HG02970 (cell line): ENCODE measurements around the gene GLIS1.
"Not testable (repeated sequence)": the region's sequence is repeated elsewhere in the genome, so short reads cannot be mapped to it uniquely, and the experiment has no call there.

ENCODE experiments used
- ATAC-seq: cut with Tn5 transposase; IDR thresholded peaks from one replicate; pipeline ENCODE4 v1.9.1; 2021; ENCODE audit warnings: mild to moderate bottlenecking, moderate library complexity, moderate number of reproducible peaks; ENCODE audit not compliant: unreplicated experiment, low FRiP score

The GLIS1 gene

DNA sequence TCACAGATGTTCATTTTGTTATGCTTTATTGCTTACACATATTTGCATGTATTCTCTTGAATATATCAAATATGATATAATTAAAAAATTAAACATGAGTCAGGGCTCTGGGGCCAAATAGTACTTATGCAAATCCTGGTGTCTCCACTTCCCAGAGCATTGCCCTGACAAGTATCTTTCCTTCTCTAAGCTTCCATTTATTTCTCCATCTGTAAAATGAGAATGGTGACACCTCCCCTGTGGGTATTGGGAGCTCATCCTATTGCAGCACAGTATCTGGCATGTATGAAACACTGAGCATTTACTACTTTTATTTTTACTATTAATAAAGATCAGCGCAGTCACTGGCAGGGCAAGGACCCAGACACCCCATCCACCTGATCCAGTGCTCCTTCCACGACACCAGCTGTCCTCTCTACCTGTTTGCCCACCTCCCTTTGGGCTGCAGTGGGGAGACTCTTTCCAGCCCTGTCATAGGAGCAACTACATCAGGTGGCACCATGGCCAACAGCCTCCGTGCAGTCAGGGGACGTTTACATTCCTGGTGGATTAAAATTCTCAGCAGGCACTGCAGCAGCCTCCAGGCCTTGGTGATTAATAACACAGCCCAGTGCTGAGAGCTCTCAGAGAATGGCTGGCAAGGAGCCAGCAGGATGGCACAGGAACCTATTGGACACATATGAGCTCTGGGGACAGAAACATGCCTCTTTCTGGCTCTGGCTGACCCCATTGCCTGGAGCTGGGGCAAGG, 166.7 kb downstream of the GLIS1 start:
- ATAC-seq, result no peak

DNA sequence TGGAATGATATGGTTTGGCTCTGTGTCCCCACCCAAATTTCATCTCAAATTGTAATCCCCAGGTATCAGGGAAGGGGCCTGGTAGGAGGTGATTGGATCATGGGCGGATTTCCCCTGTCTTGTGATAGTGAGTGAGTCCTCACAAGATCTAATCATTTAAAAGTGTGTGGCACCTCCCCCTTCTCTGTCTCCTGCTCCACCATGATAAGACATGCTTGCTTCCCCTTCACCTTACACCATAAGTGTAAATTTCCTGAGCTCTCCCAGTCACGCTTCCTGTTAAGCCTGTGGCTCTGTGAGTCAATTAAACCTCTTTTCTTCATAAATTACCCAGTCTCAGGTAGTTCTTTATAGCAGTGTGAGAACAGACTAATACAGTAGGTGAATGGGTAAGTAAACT, 170.4 kb downstream of the GLIS1 start:
- ATAC-seq, result no peak

DNA sequence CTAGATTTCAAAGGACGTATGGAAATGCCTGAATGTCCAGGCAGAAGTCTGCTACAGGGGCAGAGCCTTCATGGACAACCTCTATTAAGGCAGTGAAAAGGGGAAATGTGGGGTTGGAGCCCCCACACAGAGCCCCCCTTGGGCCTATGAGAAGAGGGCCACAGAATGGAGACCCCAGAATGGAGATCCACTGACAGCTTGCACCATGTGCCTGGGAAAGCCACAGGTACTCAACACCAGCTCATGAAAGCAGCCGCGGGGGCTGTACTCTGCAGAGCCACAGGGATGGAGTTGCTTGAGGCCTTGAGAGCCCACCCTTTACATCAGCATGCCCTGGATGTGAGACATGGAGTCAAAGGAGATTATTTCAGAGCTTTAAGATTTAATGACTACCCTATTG, 171.1 kb downstream of the GLIS1 start:
- ATAC-seq, result no peak

DNA sequence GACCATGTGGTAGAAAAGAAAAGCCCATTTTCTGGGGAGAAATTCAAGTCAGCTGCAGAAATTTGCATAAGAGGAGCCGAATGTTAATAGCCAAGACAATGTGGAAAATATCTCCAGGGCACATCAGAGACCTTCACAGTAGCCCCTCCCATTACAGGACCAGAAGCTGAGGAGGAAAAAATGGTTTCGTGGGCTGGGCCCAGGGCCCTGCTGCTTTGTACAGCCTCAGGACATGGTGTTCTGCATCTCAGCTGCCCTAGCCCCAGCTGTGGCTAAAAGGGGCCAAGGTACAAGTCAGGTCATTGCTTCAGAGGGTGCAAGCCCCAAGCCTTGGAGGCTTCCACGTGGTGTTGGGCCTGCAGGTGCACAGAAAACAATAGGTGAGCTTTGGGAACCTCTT, 171.5 kb downstream of the GLIS1 start:
- ATAC-seq, result no peak

DNA sequence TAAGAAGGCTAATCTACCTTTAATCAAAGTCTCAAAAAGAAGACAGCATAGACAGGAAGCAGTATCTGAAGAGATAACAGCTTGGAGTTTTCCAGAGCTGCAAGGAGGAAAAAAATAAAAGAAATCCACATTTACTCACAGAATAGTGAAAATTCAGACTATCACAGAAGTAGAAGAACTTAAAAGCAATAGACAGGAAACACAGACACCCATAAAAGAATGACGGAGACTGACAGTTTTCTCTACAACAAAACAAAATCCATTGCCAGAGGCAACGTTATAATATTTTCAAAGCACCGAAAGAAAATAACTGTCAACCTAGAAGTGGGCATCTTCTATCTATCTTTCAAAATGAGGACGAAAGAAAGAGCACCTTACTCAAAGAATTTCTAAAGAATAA, 175.4 kb downstream of the GLIS1 start:
- no peak for ATAC-seq

DNA sequence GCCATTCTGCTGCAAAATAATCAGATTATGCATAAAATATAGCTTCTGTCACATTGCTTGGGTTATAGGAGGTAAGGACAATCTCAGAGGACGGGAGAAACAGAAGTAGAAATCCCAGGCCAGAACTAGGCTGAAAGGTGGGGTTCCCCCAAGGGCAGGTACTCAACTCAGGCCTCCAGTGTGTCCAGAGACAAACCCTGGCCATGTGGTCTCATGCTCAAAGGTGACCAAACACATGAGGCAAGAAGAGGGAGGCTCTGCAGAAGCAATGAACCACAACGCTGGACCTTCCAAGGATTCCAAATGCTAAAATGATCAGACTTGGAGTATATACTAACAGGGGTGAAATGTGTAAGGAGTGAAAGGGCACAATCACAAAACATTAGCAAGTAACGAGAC, 176.0 kb downstream of the GLIS1 start:
- ATAC-seq, result no peak

DNA sequence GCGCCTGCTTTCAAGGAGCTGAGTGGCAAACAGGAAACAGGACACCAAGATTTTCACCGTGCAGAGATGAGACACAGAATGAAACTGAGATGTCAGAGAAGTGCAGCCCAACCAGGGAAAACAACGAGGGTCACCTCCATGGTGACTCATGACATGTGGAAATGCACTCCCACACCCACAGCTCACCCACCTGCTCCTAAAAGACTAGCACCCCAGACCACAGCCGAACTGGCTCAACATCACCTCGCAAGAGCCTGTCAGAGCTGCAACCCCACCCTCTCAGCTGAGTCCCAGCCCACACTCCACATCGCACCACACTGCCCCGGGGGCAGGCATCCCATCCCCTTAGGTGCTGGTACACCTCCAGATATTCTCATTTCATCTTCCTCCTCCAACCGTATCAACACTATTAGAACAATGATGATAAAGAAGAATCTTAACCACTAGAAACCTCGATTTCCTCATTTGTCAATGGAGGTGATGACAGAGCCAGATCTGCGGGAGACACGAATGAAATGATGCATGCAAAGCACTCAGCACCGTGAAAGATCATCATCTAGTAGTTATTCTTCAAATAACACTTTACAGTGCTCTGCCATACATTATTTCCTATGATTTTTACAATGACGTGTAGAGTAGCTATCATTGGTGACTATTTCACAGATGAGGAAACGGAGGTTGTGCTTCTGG, 176.5 kb downstream of the GLIS1 start:
- no peak for ATAC-seq

DNA sequence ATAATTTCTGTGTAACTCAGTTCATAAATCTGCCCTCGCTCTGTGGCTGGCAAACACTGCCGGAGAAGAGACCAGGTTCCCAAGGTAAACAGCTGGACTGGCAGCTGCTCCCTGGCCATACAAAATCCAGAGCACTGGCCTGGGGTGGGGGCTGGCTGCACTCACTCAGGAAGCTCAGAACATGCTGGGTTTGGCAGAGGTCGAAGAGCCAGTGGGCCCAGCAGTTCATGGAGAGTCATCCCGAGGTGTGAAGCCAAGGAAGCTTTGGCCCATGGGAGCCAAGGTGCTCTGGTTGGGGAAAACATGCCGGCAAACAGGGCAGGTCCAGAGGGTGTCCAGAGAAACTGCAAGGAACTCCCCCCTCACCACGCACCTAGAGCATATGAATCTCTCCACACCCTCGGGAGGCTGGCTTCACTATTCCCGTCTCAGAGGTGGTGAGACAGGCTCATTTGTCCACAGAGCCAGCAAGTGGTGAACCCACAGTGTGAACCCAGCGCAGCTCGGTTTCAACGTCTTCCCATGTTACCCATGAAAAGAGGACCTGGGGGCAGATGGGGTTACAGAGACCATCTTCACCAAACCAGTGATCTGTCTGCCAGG, 177.4 kb downstream of the GLIS1 start:
- ATAC-seq, result no peak

DNA sequence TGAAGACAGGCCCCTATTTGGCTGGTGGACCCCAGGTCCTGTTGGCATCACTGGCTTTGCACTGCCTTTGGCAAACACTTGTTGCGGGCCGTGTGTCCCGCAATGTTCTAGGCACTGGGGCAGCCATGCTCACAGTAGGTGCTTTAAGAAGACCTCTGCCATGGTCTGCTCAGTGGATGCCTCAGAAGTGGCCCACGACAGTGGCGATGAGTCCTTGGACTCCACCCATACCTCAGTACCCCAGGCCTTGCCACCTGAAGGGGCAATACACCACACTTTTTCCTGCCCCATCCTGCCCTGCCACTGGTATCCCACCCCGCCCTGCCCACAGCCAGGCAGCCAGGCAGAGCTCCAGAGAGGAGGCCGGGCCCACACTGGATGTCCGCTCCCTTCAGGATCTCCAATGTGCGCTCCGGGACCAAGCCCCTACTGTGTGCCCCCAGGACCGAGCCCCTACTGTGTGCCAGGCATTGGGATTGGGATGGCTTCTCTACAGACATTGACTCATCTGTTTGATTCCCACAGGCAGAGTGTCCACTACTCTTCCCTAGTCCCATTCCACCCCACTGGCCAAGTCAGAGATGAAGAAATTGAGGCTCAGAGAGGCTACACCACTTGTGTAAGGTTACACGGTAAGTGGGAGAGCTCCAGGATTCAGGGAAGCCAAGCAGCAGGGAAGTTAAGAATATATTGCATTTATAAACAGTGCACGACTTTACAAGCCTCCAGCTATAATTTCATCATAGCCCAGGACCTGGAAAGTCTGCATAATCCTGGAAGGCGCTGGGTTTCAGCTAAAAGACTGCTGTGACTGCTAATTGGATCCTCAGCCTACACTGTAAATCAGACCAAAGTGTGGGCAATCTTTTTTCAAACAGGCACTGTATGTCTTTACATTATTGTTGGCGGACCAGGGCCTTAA, 178.1 kb downstream of the GLIS1 start:
- ATAC-seq, result no peak

DNA sequence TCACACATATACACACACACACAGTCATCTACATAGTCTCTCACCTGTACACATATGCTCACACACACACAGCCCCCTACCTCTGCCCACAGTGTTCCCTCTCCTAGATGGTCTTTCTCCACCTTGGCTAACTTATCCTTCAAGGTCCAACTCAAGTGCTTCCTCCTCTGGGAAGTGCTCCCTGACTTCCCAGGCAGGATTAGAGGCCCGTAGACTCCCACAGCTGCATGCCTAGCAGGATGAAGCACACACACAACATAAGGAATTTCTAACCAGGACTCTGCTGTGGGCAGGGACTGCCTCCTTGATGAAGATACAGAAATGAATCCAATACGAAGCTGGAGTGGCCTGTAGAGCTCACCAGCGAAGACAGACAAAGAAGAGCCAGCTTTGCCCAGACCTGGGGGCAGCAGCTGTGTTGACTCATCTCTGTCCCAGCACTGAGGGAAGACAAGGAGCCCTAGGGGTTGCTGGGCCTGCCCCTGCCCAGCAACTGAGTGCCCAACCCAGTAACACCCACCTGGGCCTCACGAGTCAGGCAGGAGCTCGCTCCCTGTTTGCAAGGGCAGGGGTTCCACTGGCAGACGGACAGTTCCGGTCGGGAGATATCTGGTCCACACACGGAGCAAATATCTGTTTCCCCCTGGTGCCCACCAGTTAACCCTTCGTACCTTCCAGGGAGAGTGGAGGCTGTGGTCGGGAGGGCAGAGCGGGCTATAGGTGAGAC, 178.9 kb downstream of the GLIS1 start:
- ATAC-seq, result no peak

DNA sequence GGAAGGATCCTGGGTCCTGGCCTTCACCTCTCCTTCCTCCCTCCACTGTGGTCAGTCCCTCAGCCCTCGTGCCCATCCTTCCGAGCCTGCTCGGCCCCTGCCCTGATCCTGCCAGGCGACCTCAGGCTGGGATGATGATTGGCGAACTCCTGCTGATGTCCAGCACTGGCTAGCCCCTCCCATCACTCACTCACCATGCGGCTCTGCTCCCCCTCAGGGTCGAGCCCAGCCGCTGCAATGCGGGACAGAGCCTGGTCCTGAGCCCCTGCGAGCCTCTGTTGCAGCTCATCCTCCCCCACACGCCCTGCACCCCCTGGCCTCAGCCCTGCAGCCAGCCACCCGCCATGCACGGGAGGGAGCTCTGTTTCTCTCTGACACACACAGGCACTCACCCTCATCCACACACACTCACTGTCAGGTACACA, 179.6 kb downstream of the GLIS1 start:
- no peak for ATAC-seq

DNA sequence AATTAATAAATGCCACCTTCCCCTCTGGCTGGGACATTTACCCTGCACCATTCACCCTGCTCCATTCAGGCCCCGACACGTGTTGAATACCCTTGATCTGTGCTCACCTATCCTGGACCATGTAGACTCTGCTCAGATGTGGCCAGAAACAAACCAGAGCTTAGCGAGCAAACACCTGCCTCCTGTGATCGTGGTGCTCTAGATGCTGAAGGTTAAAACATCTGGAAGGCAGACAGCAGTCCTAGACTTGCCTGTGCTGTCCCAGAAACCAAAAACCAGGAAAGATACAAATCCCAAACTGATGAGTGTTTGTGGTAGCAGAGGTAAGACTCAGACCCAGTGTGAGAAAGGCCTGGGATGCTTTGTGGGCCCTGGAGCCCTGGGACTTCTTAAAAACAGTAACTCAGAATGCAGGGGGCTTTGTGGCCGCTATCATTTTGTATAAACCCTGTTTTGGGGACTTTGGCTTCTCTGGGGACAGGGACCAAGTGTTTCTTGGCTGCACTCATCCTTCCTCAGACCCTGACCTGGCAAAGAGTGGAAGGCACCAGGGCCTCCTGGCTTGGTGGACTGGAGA, 180.1 kb downstream of the GLIS1 start:
- no peak for ATAC-seq

DNA sequence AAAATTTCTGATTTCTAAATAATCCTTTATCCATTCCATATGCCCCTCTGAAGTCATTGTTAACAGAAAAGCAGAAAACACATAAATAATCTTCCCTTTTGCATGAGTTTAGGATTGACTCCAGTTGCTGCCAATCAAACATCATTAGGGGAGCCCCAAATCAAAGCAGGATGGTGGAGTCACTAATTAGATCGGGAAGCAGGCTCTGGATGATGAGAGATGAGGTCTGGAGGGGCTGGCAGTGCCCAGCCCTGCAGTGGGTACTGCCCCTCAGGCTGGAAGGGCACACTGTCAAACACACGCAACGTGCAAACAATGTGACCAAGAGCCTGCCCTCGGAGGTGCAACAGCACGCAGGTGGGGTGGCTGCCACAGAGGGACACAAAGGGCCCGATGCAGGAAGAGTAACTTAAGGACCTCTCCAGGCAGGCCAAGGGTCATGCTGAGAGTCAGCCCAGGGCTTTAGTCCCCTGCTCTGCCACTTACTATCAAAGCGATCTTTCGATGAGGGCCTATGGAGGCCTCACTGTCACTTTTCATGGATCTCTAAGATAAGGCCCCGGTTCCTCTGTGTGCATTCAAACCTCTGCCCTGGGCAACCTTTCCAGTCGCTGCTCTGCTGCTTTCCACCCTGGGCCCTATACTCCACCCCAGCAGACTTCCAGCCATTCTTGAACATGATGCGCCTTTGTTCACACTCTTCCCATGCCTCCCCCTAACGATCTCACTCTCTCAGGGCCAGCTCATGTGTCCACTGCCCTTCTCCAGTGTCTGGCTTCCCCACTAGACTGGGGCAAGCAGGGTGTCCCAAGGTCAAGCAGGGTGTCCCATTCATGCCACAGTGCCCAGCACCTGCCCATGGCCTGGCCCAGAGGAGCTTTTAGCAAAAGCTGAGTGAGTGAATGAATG, 180.9 kb downstream of the GLIS1 start:
- no peak for ATAC-seq

DNA sequence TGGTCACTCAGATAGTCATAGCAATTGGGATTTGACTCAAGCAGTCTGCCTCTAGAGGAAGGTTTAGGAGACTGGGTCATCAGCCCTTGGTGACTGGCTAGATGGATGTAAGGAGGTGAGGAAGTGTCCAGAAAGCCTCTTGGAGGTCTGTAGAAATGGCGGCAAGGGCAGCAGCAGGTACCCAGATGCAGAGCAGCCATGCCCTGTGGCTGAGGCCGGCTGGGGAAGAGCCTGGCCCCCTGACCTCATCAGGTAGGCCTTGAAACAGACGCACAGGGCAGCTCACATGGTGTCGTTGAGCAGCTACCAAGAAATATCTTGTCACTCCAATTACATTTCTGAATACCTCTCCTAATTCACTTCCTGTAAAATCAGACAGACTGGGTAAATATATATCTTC, 181.6 kb downstream of the GLIS1 start:
- no peak for ATAC-seq

DNA sequence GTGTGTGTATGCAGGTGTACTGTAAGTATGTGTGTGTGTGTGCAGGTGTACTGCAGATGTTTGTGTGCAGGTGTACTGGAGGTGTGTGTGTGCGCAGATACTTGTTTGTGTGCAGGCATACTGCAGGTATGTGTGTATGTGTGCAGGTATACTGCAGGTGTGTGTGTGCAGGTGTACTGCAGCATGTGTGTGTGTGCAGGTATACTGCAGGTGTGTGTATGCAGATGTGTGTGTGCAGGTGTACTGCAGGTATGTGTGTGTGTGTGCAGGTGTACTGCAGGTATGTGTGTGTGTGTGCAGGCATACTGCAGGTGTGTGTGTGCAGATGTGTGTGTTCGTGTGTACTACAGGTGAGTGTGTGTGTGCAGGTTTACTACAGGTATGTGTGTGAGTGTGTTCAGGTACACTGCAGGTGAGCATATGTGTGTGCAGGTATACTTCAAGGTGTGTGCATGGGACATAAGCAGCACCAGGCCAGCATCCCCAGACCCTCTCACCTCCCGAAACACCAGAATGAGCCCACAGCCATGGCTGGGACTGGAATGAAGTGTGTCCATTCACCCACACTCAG, 182.2 kb downstream of the GLIS1 start:
- no peak for ATAC-seq

DNA sequence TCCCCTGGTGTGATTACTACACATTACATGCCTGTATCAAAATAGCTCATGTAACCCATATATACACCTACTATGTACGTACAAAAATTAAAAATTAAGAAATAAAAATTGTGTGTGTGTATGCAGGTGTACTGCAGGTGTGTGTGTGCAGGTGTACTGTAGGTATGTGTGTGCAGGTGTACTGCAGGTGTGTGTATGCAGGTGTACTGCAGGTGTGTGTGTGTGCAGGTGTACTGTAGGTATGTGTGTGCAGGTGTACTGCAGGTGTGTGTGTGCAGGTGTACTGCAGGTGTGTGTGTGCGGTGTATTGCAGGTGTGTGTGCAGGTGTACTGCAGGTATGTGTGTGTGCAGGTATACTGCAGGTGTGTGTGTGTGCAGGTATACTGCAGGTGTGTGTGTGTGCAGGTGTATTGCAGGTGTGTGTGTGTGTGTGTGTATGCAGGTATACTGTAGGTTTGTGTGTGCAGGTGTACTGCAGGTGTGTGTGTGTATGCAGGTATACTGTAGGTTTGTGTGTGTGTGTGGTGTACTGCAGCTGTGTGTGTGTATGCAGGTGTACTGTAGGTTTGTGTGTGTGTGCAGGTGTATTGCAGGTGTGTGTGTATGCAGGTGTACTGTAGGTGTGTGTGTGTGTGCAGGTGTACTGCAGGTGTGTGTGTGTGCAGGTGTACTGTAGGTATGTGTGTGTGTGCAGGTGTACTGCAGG, 183.2 kb downstream of the GLIS1 start:
- not testable (repeated sequence) for ATAC-seq

DNA sequence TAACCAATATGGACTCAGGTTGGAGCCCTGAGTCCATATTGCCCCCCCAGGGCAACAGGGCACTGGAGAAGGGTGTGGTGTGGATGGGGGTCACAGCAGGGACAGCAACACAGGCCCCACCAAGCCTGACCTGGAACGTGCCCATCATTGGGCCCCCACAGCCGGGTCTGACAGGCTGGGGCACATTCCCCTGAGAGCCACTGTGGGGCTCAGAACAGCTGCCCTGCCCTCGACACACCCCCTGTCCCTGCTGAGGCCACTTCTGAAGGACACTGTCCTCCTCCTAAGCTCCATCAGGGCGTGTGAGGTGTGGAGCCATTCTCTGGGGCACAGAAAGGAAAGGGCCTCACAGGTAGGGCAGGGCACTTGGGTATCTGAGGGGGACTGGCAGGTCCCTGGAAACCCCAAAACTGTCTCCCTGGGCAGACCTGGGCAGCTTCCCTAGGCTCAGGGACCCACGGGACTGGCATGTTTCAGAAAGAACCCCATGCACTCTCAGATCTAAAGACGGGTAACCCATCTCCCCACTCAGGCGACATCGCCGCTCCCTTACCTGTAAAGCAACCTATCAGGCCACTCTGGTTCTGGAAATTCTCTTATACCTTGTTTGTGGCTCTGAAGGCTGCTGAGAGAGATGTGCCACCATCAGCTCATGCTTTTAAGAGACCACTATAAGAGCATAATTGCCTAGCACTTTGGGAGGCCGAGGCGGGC, 184.2 kb downstream of the GLIS1 start:
- ATAC-seq, result no peak
